H1 (cell line): Measurements from ENCODE around the gene CADPS. TPM values are rescaled to one million over a fixed set of nuclear protein-coding genes. Genes with fewer than 3 reads are reported as not detected.

Source experiments
- CTCF ChIA-PET: fragments of 300-600 bp; sonication (Branson Sonifier 250); formaldehyde crosslinking; loops from one replicate; lab custom pipeline; 2021; ENCODE audit not compliant: partially characterized antibody; lab: Charles Lee
- POLR2A ChIA-PET: fragments of 300-600 bp; sonication (Branson Sonifier 250); formaldehyde crosslinking; loops from one replicate; lab custom pipeline; 2021; ENCODE audit warnings: inconsistent platforms; ENCODE audit not compliant: partially characterized antibody; lab: Charles Lee
- DNase-seq, 2 experiments: peaks; one replicate each; pipeline versions ENCODE4 v3.0.0 to v3.0.0-alpha.2; 2010 to 2022; ENCODE audit warnings: low spot score in 2 of 2, low read depth in 1 of 2, mixed read lengths in 1 of 2
- FAIRE-seq: peaks from 2 replicates; lab custom pipeline; 2011; peaks lifted over from hg19 to GRCh38; lab: Jason Lieb, UNC
- H2AFZ ChIP-seq: 2 replicates; pipeline ENCODE4 v1.8.1; 2012; ENCODE audit warnings: low read length, inconsistent platforms
- H2AK5ac ChIP-seq: 2 replicates; pipeline ENCODE4 v1.6.1; 2013; ENCODE audit warnings: low read depth, low read length
- H2BK120ac ChIP-seq: replicated peaks from 2 replicates; pipeline ENCODE3; 2013; ENCODE audit warnings: low read depth, low read length, inconsistent platforms
- H2BK12ac ChIP-seq: 2 replicates; pipeline ENCODE4 v1.6.1; 2013; ENCODE audit warnings: low read depth, low read length
- H2BK15ac ChIP-seq: 2 replicates; pipeline ENCODE4 v1.6.1; 2013; ENCODE audit warnings: low read length
- H2BK20ac ChIP-seq: 2 replicates; pipeline ENCODE4 v1.6.1; 2013; ENCODE audit warnings: low read length
- H2BK5ac ChIP-seq: 2 replicates; pipeline ENCODE4 v1.6.1; 2013; ENCODE audit warnings: low read depth, low read length
- H3K14ac ChIP-seq: 2 replicates; pipeline ENCODE4 v1.6.1; 2013; ENCODE audit warnings: inconsistent platforms; ENCODE audit not compliant: insufficient read length
- H3K18ac ChIP-seq: 2 replicates; pipeline ENCODE4 v1.6.1; 2013; ENCODE audit warnings: low read length; ENCODE audit errors: extremely low read depth
- H3K23ac ChIP-seq: 2 replicates; pipeline ENCODE4 v1.6.1; 2013; ENCODE audit warnings: inconsistent platforms; ENCODE audit not compliant: insufficient read length
- H3K23me2 ChIP-seq: 2 replicates; pipeline ENCODE4 v1.6.1; 2013; ENCODE audit warnings: low read depth, low read length
- H3K27ac ChIP-seq: 2 replicates; pipeline ENCODE4 v1.6.1; 2011; ENCODE audit warnings: low read depth, low read length, inconsistent platforms
- H3K27me3 ChIP-seq, 4 experiments: replicated peaks in 1 of 4; 1 replicate in 1 of 4; 2 replicates in 3 of 4; pipeline versions ENCODE4 v1.6.1 to v1.8.1; 2011 to 2013; ENCODE audit warnings: low read length in 3 of 4, mild to moderate bottlenecking in 3 of 4, inconsistent platforms in 2 of 4, mixed read lengths in 2 of 4, moderate library complexity in 1 of 4; ENCODE audit not compliant: control insufficient read depth in 3 of 4, insufficient read depth in 3 of 4; ENCODE audit errors: extremely low read depth in 1 of 4
- H3K36me3 ChIP-seq, 4 experiments: 2 replicates each; pipeline versions ENCODE4 v1.6.1 to v1.8.1; 2011 to 2013; ENCODE audit warnings: mild to moderate bottlenecking in 4 of 4, low read length in 3 of 4, moderate library complexity in 2 of 4, control low read depth in 1 of 4, inconsistent platforms in 1 of 4; ENCODE audit not compliant: insufficient read depth in 4 of 4, control insufficient read depth in 2 of 4
- H3K4ac ChIP-seq: replicated peaks from 2 replicates; pipeline ENCODE3; 2013; ENCODE audit warnings: low read length, low read depth, mixed read lengths, inconsistent platforms; ENCODE audit not compliant: insufficient read length
- H3K4me1 ChIP-seq, 4 experiments: replicated peaks in 1 of 4; 1 replicate in 1 of 4; 2 replicates in 3 of 4; pipeline versions ENCODE4 v1.6.1 to v1.8.1; 2011 to 2013; ENCODE audit warnings: low read length in 3 of 4, inconsistent platforms in 2 of 4, mixed read lengths in 1 of 4; ENCODE audit not compliant: insufficient read depth in 4 of 4, control insufficient read depth in 3 of 4
- H3K4me2 ChIP-seq, 2 experiments: 2 replicates each; pipeline versions ENCODE4 v1.6.1 to v1.8.1; 2011 to 2013; ENCODE audit warnings: low read depth in 2 of 2, low read length in 2 of 2, control low read depth in 1 of 2, inconsistent platforms in 1 of 2, mild to moderate bottlenecking in 1 of 2; ENCODE audit not compliant: insufficient read depth in 1 of 2
- H3K4me3 ChIP-seq, 4 experiments: fragments of 200-600, 300-600 bp in 1 of 4; sonication (generic), shearing (Covaris generic), sonication (Bioruptor Twin) in 1 of 4; 2 replicates each; pipeline versions ENCODE4 v1.5.1 to v1.8.1; 2011 to 2016; ENCODE audit warnings: low read length in 4 of 4, low read depth in 3 of 4, control low read depth in 2 of 4, inconsistent platforms in 2 of 4, mild to moderate bottlenecking in 2 of 4, mixed read lengths in 1 of 4, moderate library complexity in 1 of 4; ENCODE audit not compliant: insufficient read depth in 2 of 4; ENCODE audit errors: extremely low read depth in 1 of 4
- H3K56ac ChIP-seq: replicated peaks from 2 replicates; pipeline ENCODE3; 2013; ENCODE audit warnings: low read depth, mild to moderate bottlenecking, mixed read lengths, low read length, inconsistent platforms; ENCODE audit not compliant: insufficient read length
- H3K79me1 ChIP-seq: 2 replicates; pipeline ENCODE4 v1.6.1; 2013; ENCODE audit warnings: low read depth, low read length, control low read depth
- H3K79me2 ChIP-seq, 2 experiments: 2 replicates each; pipeline versions ENCODE4 v1.6.1 to v1.8.1; 2012 to 2013; ENCODE audit warnings: low read length in 2 of 2, mild to moderate bottlenecking in 2 of 2, inconsistent platforms in 1 of 2; ENCODE audit not compliant: insufficient read depth in 2 of 2, control insufficient read depth in 1 of 2
- H3K9ac ChIP-seq, 4 experiments: replicated peaks in 1 of 4; 1 replicate in 1 of 4; 2 replicates in 3 of 4; pipeline versions ENCODE4 v1.6.1 to v1.8.1; 2011 to 2013; ENCODE audit warnings: low read depth in 3 of 4, low read length in 3 of 4, control low read depth in 2 of 4, mild to moderate bottlenecking in 2 of 4, moderate library complexity in 2 of 4, inconsistent platforms in 1 of 4; ENCODE audit errors: extremely low read depth in 1 of 4
- H3K9me3 ChIP-seq, 2 experiments: 2 replicates each; pipeline versions ENCODE4 v1.6.1 to v1.8.1; 2012 to 2013; ENCODE audit warnings: mild to moderate bottlenecking in 2 of 2, moderate library complexity in 2 of 2, control low read depth in 1 of 2, inconsistent platforms in 1 of 2, low read depth in 1 of 2, low read length in 1 of 2, mixed read lengths in 1 of 2; ENCODE audit not compliant: insufficient read depth in 2 of 2
- H4K20me1 ChIP-seq, 2 experiments: replicated peaks in 1 of 2; 2 replicates each; pipeline versions ENCODE3 to v1.8.1; 2011 to 2013; ENCODE audit warnings: inconsistent platforms in 2 of 2, low read length in 2 of 2, mild to moderate bottlenecking in 1 of 2; ENCODE audit not compliant: insufficient read depth in 2 of 2, control insufficient read depth in 1 of 2
- H4K5ac ChIP-seq: 2 replicates; pipeline ENCODE4 v1.6.1; 2013; ENCODE audit warnings: low read length, low read depth, mixed read lengths, inconsistent platforms; ENCODE audit not compliant: insufficient read length
- H4K8ac ChIP-seq: 2 replicates; pipeline ENCODE4 v1.8.0; 2013; ENCODE audit warnings: mild to moderate bottlenecking, moderate library complexity, low read length, inconsistent platforms; ENCODE audit not compliant: insufficient read depth; ENCODE audit errors: extremely low read depth
- H4K91ac ChIP-seq: replicated peaks from 2 replicates; pipeline ENCODE3; 2013; ENCODE audit warnings: low read length, mixed read lengths, inconsistent platforms; ENCODE audit not compliant: insufficient read length
- WGBS, 2 experiments: shearing (Covaris generic) in 1 of 2; methylation state at CpG; one replicate each; pipeline versions ENCODE4 v1.1.6 to v1.1.7; 2013 to 2015; ENCODE audit warnings: low lambda C conversion rate in 2 of 2, mixed read lengths in 2 of 2, inconsistent platforms in 1 of 2, low coverage in 1 of 2, missing lambda C conversion rate in 1 of 2; ENCODE audit not compliant: insufficient replicate concordance in 2 of 2, insufficient coverage in 1 of 2, insufficient read length in 1 of 2; ENCODE audit errors: extremely low coverage in 1 of 2, missing lambda C conversion rate in 1 of 2; 5-methylcytosine and 5-hydroxymethylcytosine counted together
- polyA plus RNA-seq, 7 experiments: library from polyadenylated mRNA; depleted of rRNA in 3 of 7; stranded (reverse) in 5 of 7; unstranded in 2 of 7; fragments of >200 nt in 5 of 7; fragments of 200-250 nt in 2 of 7; gene quantifications; 1 replicate in 5 of 7; 2 replicates in 1 of 7; 4 replicates in 1 of 7; pipeline versions ENCODE4 v1.2.1 to v1.2.3, GENCODE V29; 2011 to 2013; ENCODE audit warnings: missing spikeins in 2 of 7, mixed read lengths in 2 of 7
- total RNA-seq: library from RNA; stranded (reverse); fragmentation: NEBNext Ultra II Directional; extraction: Animal tissue kit (Norgen Biotek cat#: 25700); gene quantifications from 2 replicates; pipeline ENCODE4 v1.2.1, GENCODE V29; 2021
- TF ChIP-seq, protein P1 (sequence below): IDR thresholded peaks from 2 replicates; pipeline ENCODE4 v1.6.1; 2011; ENCODE audit warnings: low read length, improper control_type of control experiment

The CADPS gene
- total and polyA plus RNA-seq, 2 of the 8 experiments (the other 6 are each of a cell fraction or from before 2014, with no cell fraction given), result 7.1 to 10.2 TPM

- no peaks in the 10 kb centered on the region for H4K20me1 ChIP-seq
- H3K4ac ChIP-seq, result no peak overlapping the region
- no peak overlapping the region for H4K91ac ChIP-seq
- no peak overlapping the region for H2AK5ac ChIP-seq
- no peak overlapping the region for H2BK5ac ChIP-seq
- no peak overlapping the region for H2AFZ ChIP-seq
- H3K36me3 ChIP-seq, result no peaks in the 10 kb centered on the region
- H2BK15ac ChIP-seq, result no peak overlapping the region
- H3K9me3 ChIP-seq, result no peaks in the 10 kb centered on the region
- H3K4me3 ChIP-seq, result no peak overlapping the region
- H3K4me1 ChIP-seq, result peaks cover 0 to 3% (median under 1%) of the 10 kb centered on the region in 4 experiments; a peak in 5 of 7 replicates
- no peak for FAIRE-seq
- H4K5ac ChIP-seq, result no peak overlapping the region
- no peak overlapping the region for H2BK20ac ChIP-seq
- no peak for DNase-seq
- 92% methylated on average over 9 of the region's 9 CpGs; no CpG with 5 or more reads in 1 of the 2 experiments for WGBS, 2 experiments
- no peak overlapping the region for H2BK120ac ChIP-seq
- no peaks in the 10 kb centered on the region for H3K23me2 ChIP-seq
- no peaks in the 10 kb centered on the region for H3K27me3 ChIP-seq
- H3K9ac ChIP-seq, result no peak overlapping the region
- no peaks in the 10 kb centered on the region for H3K79me2 ChIP-seq
- no peaks in the 10 kb centered on the region for H3K79me1 ChIP-seq
- H3K4me2 ChIP-seq, result no peak overlapping the region
- ChIA-PET POLR2A (no interaction called here), CTCF (interaction anchor here (1.0 to 4.5 kb wide), 3 partner anchors 21 to 26 kb away, joined by 3 to 11 read pairs (median 4); no protein-coding TSS in a partner anchor)
- TF ChIP-seq, protein P1, sequence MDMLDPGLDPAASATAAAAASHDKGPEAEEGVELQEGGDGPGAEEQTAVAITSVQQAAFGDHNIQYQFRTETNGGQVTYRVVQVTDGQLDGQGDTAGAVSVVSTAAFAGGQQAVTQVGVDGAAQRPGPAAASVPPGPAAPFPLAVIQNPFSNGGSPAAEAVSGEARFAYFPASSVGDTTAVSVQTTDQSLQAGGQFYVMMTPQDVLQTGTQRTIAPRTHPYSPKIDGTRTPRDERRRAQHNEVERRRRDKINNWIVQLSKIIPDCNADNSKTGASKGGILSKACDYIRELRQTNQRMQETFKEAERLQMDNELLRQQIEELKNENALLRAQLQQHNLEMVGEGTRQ, result no peak
- H2BK12ac ChIP-seq, result no peak overlapping the region
- H3K27ac ChIP-seq, result no peak overlapping the region
- H3K23ac ChIP-seq, result no peak overlapping the region
- H3K18ac ChIP-seq, result no peak overlapping the region
- H3K14ac ChIP-seq, result no peak overlapping the region
- H4K8ac ChIP-seq, result no peak overlapping the region
- H3K56ac ChIP-seq, result no peak overlapping the region
Observed at GRCh38 chr3:62532796-62533195, 342.4 kb downstream of the CADPS start.
